ENCODE measurements around the gene GUCA2A.
"Not testable (repeated sequence)": the region's sequence is repeated elsewhere in the genome, so short reads cannot be mapped to it uniquely, and the experiment has no call there.

Gene GUCA2A, protein sequence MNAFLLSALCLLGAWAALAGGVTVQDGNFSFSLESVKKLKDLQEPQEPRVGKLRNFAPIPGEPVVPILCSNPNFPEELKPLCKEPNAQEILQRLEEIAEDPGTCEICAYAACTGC

GRCh38 chr1:42164551-42165420 lies at the start of gene GUCA2A:
Gene GUCA2A, minus strand, starts transcription at chr1:42164745. Its CDS starts 33 bp downstream, at chr1:42164712.
- Histone ChIP-seq H3K27ac (ENCODE audit: low read depth, low read length) (no peak within 1 kb of the TSS), H3K4me1 (ENCODE audit: insufficient read depth, low read length) (peaks cover 6% of the 10 kb centered on the region), H3K4me3 (ENCODE audit: low read depth in 1 of 2, low read length in 2 of 2) (no peak within 1 kb of the TSS), H3K9ac (ENCODE audit: low read length) (no peak within 1 kb of the TSS), H3K9me3 (ENCODE audit: low read length) (peaks cover 11% of the 10 kb centered on the region), H3K27me3 (ENCODE audit: control insufficient read depth in 1 of 2, insufficient read depth in 2 of 2, low read length in 2 of 2) (no peaks in the 10 kb centered on the region), H3K36me3 (ENCODE audit: insufficient read depth, low read length) (no peaks in the 10 kb centered on the region)

DNA sequence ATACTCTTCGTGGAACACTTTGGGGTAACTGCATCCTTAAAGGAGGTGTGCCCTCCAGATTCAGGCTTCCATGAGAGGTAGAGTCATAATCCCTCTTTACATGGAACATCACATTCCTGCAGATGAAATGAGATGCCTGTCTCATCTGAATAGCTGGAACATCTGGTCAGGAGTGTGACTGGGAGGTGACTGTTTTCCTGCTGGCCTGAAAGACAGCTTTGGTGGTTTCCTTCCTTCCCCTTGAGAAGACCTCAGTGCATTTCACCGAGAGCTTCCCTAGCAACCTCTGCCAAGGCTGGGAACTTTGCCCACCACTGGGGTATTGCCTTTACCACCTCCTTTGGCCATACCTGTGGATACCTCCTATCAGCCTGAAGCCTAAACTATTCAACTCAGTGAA lies 46.7 kb upstream of the GUCA2A start:
- no peak overlapping the region for H3K9ac ChIP-seq (ENCODE audit: low read length)
- H3K27ac ChIP-seq (ENCODE audit: low read depth, low read length) = no peak overlapping the region
- no peaks in the 10 kb centered on the region for H3K27me3 ChIP-seq (ENCODE audit: control insufficient read depth in 1 of 2, insufficient read depth in 2 of 2, low read length in 2 of 2)
- peaks cover 8% of the 10 kb centered on the region for H3K4me1 ChIP-seq (ENCODE audit: insufficient read depth, low read length)
- H3K9me3 ChIP-seq (ENCODE audit: low read length) = no peaks in the 10 kb centered on the region
- no peak overlapping the region for H3K4me3 ChIP-seq (ENCODE audit: low read depth in 1 of 2, low read length in 2 of 2)
- H3K36me3 ChIP-seq (ENCODE audit: insufficient read depth, low read length) = no peaks in the 10 kb centered on the region

- no peak overlapping the region for H3K9ac ChIP-seq (ENCODE audit: low read length)
- no peaks in the 10 kb centered on the region for H3K27me3 ChIP-seq (ENCODE audit: control insufficient read depth in 1 of 2, insufficient read depth in 2 of 2, low read length in 2 of 2)
- H3K27ac ChIP-seq (ENCODE audit: low read depth, low read length) = no peak overlapping the region
- H3K9me3 ChIP-seq (ENCODE audit: low read length) = no peaks in the 10 kb centered on the region
- no peak overlapping the region for H3K4me3 ChIP-seq (ENCODE audit: low read depth in 1 of 2, low read length in 2 of 2)
- peaks cover 8% of the 10 kb centered on the region for H3K4me1 ChIP-seq (ENCODE audit: insufficient read depth, low read length)
- no peaks in the 10 kb centered on the region for H3K36me3 ChIP-seq (ENCODE audit: insufficient read depth, low read length)
These were observed 46.0 kb upstream of the GUCA2A start for GRCh38 chr1:42210421-42211133.

DNA sequence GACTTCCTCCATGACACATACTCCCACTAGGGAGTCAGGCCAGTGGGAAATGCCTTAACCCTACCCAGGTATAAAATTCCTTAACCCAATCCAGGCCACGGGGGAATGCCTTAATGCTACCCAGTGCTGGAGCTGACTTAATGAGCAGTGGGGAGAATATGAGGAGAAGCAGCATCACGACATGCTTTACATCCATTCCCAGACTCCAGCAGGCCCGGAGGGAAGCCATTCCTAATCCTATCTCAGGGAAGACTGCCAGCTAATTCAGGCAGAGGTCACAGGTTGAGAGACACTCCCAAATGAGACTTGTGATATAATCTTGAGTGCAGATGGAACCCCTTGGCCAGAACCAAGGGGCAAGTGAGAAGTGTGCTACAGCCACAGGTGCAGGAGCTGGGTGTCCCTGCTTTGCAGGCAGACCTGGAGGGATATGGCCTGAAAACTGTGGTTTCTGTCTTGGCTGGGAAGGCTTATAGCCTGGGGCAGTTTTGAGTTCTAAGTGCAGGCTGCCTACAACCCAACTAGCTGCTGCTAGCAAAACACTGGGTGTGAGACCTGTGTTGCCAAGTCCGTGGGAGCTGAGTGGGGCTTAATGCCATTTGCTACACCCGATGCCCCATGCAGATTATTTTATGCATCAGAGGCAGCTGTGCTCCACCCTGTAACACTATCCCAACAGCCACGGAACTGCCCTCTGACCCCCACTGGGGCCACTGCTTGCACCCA lies 45.1 kb upstream of the GUCA2A start:
- Histone ChIP-seq H3K4me3 (ENCODE audit: low read depth in 1 of 2, low read length in 2 of 2) (no peak overlapping the region), H3K4me1 (ENCODE audit: insufficient read depth, low read length) (peaks cover 6% of the 10 kb centered on the region), H3K27me3 (ENCODE audit: control insufficient read depth in 1 of 2, insufficient read depth in 2 of 2, low read length in 2 of 2) (no peaks in the 10 kb centered on the region), H3K36me3 (ENCODE audit: insufficient read depth, low read length) (no peaks in the 10 kb centered on the region), H3K27ac (ENCODE audit: low read depth, low read length) (no peak overlapping the region), H3K9me3 (ENCODE audit: low read length) (no peaks in the 10 kb centered on the region), H3K9ac (ENCODE audit: low read length) (no peak overlapping the region)

- H3K9ac ChIP-seq (ENCODE audit: low read length); H3K27ac ChIP-seq (ENCODE audit: low read depth, low read length); H3K36me3 ChIP-seq (ENCODE audit: insufficient read depth, low read length); H3K4me1 ChIP-seq (ENCODE audit: insufficient read depth, low read length); H3K27me3 ChIP-seq (ENCODE audit: control insufficient read depth in 1 of 2, insufficient read depth in 2 of 2, low read length in 2 of 2); H3K9me3 ChIP-seq (ENCODE audit: low read length); H3K4me3 ChIP-seq (ENCODE audit: low read depth in 1 of 2, low read length in 2 of 2): not testable (repeated sequence)
These were observed 42.4 kb upstream of the GUCA2A start for GRCh38 chr1:42206930-42207329.

GRCh38 chr1:42206164-42206563 lies 41.6 kb upstream of the GUCA2A start:
- H3K4me1 ChIP-seq (ENCODE audit: insufficient read depth, low read length) = no peaks in the 10 kb centered on the region
- no peak overlapping the region for H3K4me3 ChIP-seq (ENCODE audit: low read depth in 1 of 2, low read length in 2 of 2)
- no peak overlapping the region for H3K27ac ChIP-seq (ENCODE audit: low read depth, low read length)
- H3K27me3 ChIP-seq (ENCODE audit: control insufficient read depth in 1 of 2, insufficient read depth in 2 of 2, low read length in 2 of 2) = no peaks in the 10 kb centered on the region
- H3K36me3 ChIP-seq (ENCODE audit: insufficient read depth, low read length) = no peaks in the 10 kb centered on the region
- H3K9me3 ChIP-seq (ENCODE audit: low read length) = no peaks in the 10 kb centered on the region
- no peak overlapping the region for H3K9ac ChIP-seq (ENCODE audit: low read length)

GRCh38 chr1:42201986-42202385 lies 37.4 kb upstream of the GUCA2A start:
- no peaks in the 10 kb centered on the region for H3K9me3 ChIP-seq (ENCODE audit: low read length)
- no peak overlapping the region for H3K9ac ChIP-seq (ENCODE audit: low read length)
- H3K4me3 ChIP-seq (ENCODE audit: low read depth in 1 of 2, low read length in 2 of 2) = no peak overlapping the region
- H3K36me3 ChIP-seq (ENCODE audit: insufficient read depth, low read length) = peaks cover 8% of the 10 kb centered on the region
- no peaks in the 10 kb centered on the region for H3K4me1 ChIP-seq (ENCODE audit: insufficient read depth, low read length)
- H3K27ac ChIP-seq (ENCODE audit: low read depth, low read length) = no peak overlapping the region
- no peaks in the 10 kb centered on the region for H3K27me3 ChIP-seq (ENCODE audit: control insufficient read depth in 1 of 2, insufficient read depth in 2 of 2, low read length in 2 of 2)

- H3K4me3 ChIP-seq (ENCODE audit: low read depth in 1 of 2, low read length in 2 of 2) = no peak overlapping the region
- no peak overlapping the region for H3K9ac ChIP-seq (ENCODE audit: low read length)
- no peaks in the 10 kb centered on the region for H3K4me1 ChIP-seq (ENCODE audit: insufficient read depth, low read length)
- no peak overlapping the region for H3K27ac ChIP-seq (ENCODE audit: low read depth, low read length)
- H3K36me3 ChIP-seq (ENCODE audit: insufficient read depth, low read length) = peaks cover 8% of the 10 kb centered on the region
- H3K27me3 ChIP-seq (ENCODE audit: control insufficient read depth in 1 of 2, insufficient read depth in 2 of 2, low read length in 2 of 2) = no peaks in the 10 kb centered on the region
- no peaks in the 10 kb centered on the region for H3K9me3 ChIP-seq (ENCODE audit: low read length)
These were observed 33.7 kb upstream of the GUCA2A start for GRCh38 chr1:42198251-42198650.

- no peaks in the 10 kb centered on the region for H3K4me1 ChIP-seq (ENCODE audit: insufficient read depth, low read length)
- H3K27me3 ChIP-seq (ENCODE audit: control insufficient read depth in 1 of 2, insufficient read depth in 2 of 2, low read length in 2 of 2) = no peaks in the 10 kb centered on the region
- peaks cover 17% of the 10 kb centered on the region for H3K36me3 ChIP-seq (ENCODE audit: insufficient read depth, low read length)
- no peak overlapping the region for H3K9ac ChIP-seq (ENCODE audit: low read length)
- H3K27ac ChIP-seq (ENCODE audit: low read depth, low read length) = no peak overlapping the region
- no peak overlapping the region for H3K4me3 ChIP-seq (ENCODE audit: low read depth in 1 of 2, low read length in 2 of 2)
- no peaks in the 10 kb centered on the region for H3K9me3 ChIP-seq (ENCODE audit: low read length)
These were observed 31.3 kb upstream of the GUCA2A start for GRCh38 chr1:42195841-42196240.

DNA sequence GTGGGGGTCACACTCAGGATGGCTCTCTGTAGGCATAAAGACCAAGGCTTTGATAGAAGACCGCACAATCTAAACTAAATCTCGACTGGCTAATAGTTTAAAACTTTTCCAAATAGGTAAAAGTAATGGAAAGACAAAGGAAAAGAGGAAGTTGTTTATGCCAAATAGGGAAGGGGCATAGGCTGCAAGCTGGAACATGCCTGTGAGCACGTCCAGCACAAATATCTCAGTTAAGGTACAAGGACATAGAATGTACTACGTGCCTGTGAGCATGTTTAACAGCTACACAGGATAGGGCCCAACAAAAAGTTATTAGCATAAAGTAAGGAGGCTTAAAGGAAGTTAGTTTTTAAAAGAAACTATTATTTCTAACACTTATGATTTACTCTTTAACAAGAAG lies 27.6 kb upstream of the GUCA2A start:
- no peaks in the 10 kb centered on the region for H3K9me3 ChIP-seq (ENCODE audit: low read length)
- no peak overlapping the region for H3K27ac ChIP-seq (ENCODE audit: low read depth, low read length)
- no peaks in the 10 kb centered on the region for H3K27me3 ChIP-seq (ENCODE audit: control insufficient read depth in 1 of 2, insufficient read depth in 2 of 2, low read length in 2 of 2)
- peaks cover 21% of the 10 kb centered on the region for H3K36me3 ChIP-seq (ENCODE audit: insufficient read depth, low read length)
- H3K9ac ChIP-seq (ENCODE audit: low read length) = no peak overlapping the region
- no peaks in the 10 kb centered on the region for H3K4me1 ChIP-seq (ENCODE audit: insufficient read depth, low read length)
- H3K4me3 ChIP-seq (ENCODE audit: low read depth in 1 of 2, low read length in 2 of 2) = no peak overlapping the region

- Histone ChIP-seq H3K9ac (ENCODE audit: low read length) (no peak overlapping the region), H3K9me3 (ENCODE audit: low read length) (no peaks in the 10 kb centered on the region), H3K4me3 (ENCODE audit: low read depth in 1 of 2, low read length in 2 of 2) (no peak overlapping the region), H3K27ac (ENCODE audit: low read depth, low read length) (no peak overlapping the region), H3K4me1 (ENCODE audit: insufficient read depth, low read length) (no peaks in the 10 kb centered on the region), H3K27me3 (ENCODE audit: control insufficient read depth in 1 of 2, insufficient read depth in 2 of 2, low read length in 2 of 2) (no peaks in the 10 kb centered on the region), H3K36me3 (ENCODE audit: insufficient read depth, low read length) (peaks cover 25% of the 10 kb centered on the region)
These were observed 26.8 kb upstream of the GUCA2A start for GRCh38 chr1:42191319-42191718.
